NOMO-1 treated with dmso at 0.1 percent for 144 hours (cell line): ENCODE data around the gene PRTFDC1.

ENCODE experiments used
- DNase-seq: peaks from one replicate; lab custom pipeline; 2025; ENCODE audit not compliant: unreplicated experiment; lab: John Stamatoyannopoulos, UW

PRTFDC1 gene

GRCh38 chr10:24908793-24909423, 43.5 kb downstream of the PRTFDC1 start:
- DNase-seq, result no peak

GRCh38 chr10:24907956-24908355, 44.5 kb downstream of the PRTFDC1 start:
- no peak for DNase-seq

- no peak for DNase-seq
These were observed 46.0 kb downstream of the PRTFDC1 start for GRCh38 chr10:24906372-24906771.

GRCh38 chr10:24904824-24905223, 47.6 kb downstream of the PRTFDC1 start:
- DNase-seq, result no peak

GRCh38 chr10:24902400-24902728, 50.0 kb downstream of the PRTFDC1 start:
- no peak for DNase-seq

- DNase-seq, result no peak
These were observed 50.6 kb downstream of the PRTFDC1 start for GRCh38 chr10:24901686-24902399.

- DNase-seq, result peak; percentile 63
These were observed 51.3 kb downstream of the PRTFDC1 start for GRCh38 chr10:24900888-24901685.

GRCh38 chr10:24899571-24899970, 52.8 kb downstream of the PRTFDC1 start:
- DNase-seq, result no peak

GRCh38 chr10:24898501-24898900, 53.9 kb downstream of the PRTFDC1 start:
- no peak for DNase-seq

- DNase-seq, result no peak
These were observed 55.0 kb downstream of the PRTFDC1 start for GRCh38 chr10:24897326-24897926.

- DNase-seq, result no peak
These were observed 57.7 kb downstream of the PRTFDC1 start for GRCh38 chr10:24894728-24895127.

GRCh38 chr10:24894309-24894708, 58.1 kb downstream of the PRTFDC1 start:
- DNase-seq, result no peak

- DNase-seq, result no peak
These were observed 59.3 kb downstream of the PRTFDC1 start for GRCh38 chr10:24893127-24893526.

GRCh38 chr10:24891823-24892222, 60.6 kb downstream of the PRTFDC1 start:
- DNase-seq, result no peak

GRCh38 chr10:24889639-24890038, 62.8 kb downstream of the PRTFDC1 start:
- DNase-seq, result no peak

- DNase-seq, result no peak
These were observed 64.6 kb downstream of the PRTFDC1 start for GRCh38 chr10:24887855-24888231.

GRCh38 chr10:24886290-24886680, 66.1 kb downstream of the PRTFDC1 start:
- DNase-seq, result no peak

- DNase-seq, result no peak
These were observed 66.7 kb downstream of the PRTFDC1 start for GRCh38 chr10:24885551-24886289.

GRCh38 chr10:24884793-24885192, 67.6 kb downstream of the PRTFDC1 start:
- no peak for DNase-seq

- no peak for DNase-seq
These were observed 68.1 kb downstream of the PRTFDC1 start for GRCh38 chr10:24884316-24884715.

- no peak for DNase-seq
These were observed 69.2 kb downstream of the PRTFDC1 start for GRCh38 chr10:24883176-24883575.
